GM23248 (cell line): ENCODE measurements around the gene MLST8. TPM values are rescaled to one million over a fixed set of nuclear protein-coding genes. Genes with fewer than 3 reads are reported as not detected.
"Not testable (repeated sequence)": the region's sequence is repeated elsewhere in the genome, so short reads cannot be mapped to it uniquely, and the experiment has no call there.

Experiments
- DNase-seq: peaks from one replicate; pipeline ENCODE4 v3.0.0-alpha.2; 2015
- H2AFZ ChIP-seq: fragments of 200-600 bp; sonication (generic); 2 replicates; pipeline ENCODE4 v1.6.1; 2016; ENCODE audit warnings: antibody characterized with exemption
- H3F3A ChIP-seq: fragments of 200-600 bp; sonication (generic); 2 replicates; pipeline ENCODE4 v1.6.1; 2016; ENCODE audit warnings: mild to moderate bottlenecking, antibody characterized with exemption, mixed run types; ENCODE audit not compliant: insufficient read depth
- H3K27ac ChIP-seq: fragments of 200-600 bp; sonication (generic); 2 replicates; pipeline ENCODE4 v1.5.1; 2016; ENCODE audit warnings: mild to moderate bottlenecking
- H3K27me3 ChIP-seq: fragments of 200-600 bp; sonication (generic); replicated peaks from 2 replicates; pipeline ENCODE4 v1.6.1; 2016; ENCODE audit warnings: mild to moderate bottlenecking; ENCODE audit not compliant: insufficient read depth
- H3K36me3 ChIP-seq: fragments of 200-600 bp; sonication (generic); 2 replicates; pipeline ENCODE4 v1.6.1; 2016; ENCODE audit warnings: low read depth, mild to moderate bottlenecking
- H3K4me1 ChIP-seq: fragments of 200-600 bp; sonication (generic); 2 replicates; pipeline ENCODE4 v1.6.1; 2016; ENCODE audit warnings: mild to moderate bottlenecking; ENCODE audit not compliant: insufficient read depth
- H3K4me2 ChIP-seq: fragments of 200-600 bp; sonication (generic); one replicate; pipeline ENCODE4 v1.6.1; 2016; ENCODE audit warnings: mild to moderate bottlenecking; ENCODE audit not compliant: unreplicated experiment
- H3K4me3 ChIP-seq: fragments of 200-600 bp; sonication (generic); 2 replicates; pipeline ENCODE4 v1.5.1; 2016; ENCODE audit warnings: mild to moderate bottlenecking
- H3K79me2 ChIP-seq: fragments of 200-600 bp; sonication (generic); 2 replicates; pipeline ENCODE4 v1.6.1; 2016; ENCODE audit warnings: mild to moderate bottlenecking; ENCODE audit not compliant: insufficient read depth
- H3K9ac ChIP-seq: fragments of 200-600 bp; sonication (generic); 2 replicates; pipeline ENCODE4 v1.6.1; 2016; ENCODE audit warnings: mild to moderate bottlenecking
- H3K9me2 ChIP-seq: fragments of 200-600 bp; sonication (generic); 2 replicates; pipeline ENCODE4 v1.6.1; 2016; ENCODE audit warnings: mixed run types, mild to moderate bottlenecking, moderate library complexity; ENCODE audit not compliant: insufficient read depth
- H3K9me3 ChIP-seq: fragments of 200-600 bp; sonication (generic); one replicate; pipeline ENCODE4 v1.6.1; 2017; ENCODE audit warnings: low read depth
- H4K20me1 ChIP-seq: fragments of 200-600 bp; sonication (generic); 2 replicates; pipeline ENCODE4 v1.6.0; 2016; ENCODE audit not compliant: insufficient read depth
- EZH2 ChIP-seq: fragments of 200-600 bp; sonication (generic); IDR thresholded peaks from 2 replicates; pipeline ENCODE4 v1.6.1; 2018; ENCODE audit warnings: antibody characterized with exemption, mild to moderate bottlenecking; ENCODE audit not compliant: insufficient read depth, poor library complexity, severe bottlenecking
- EZH2phosphoT487 ChIP-seq: fragments of 200-600 bp; sonication (generic); IDR thresholded peaks from 2 replicates; pipeline ENCODE4 v1.6.1; 2018; ENCODE audit warnings: antibody characterized with exemption, moderate library complexity, mild to moderate bottlenecking, low read depth; ENCODE audit not compliant: insufficient read depth
- WGBS, 2 experiments: methylation state at CpG; one replicate each; pipeline ENCODE4 v1.1.6; 2015 to 2017; ENCODE audit warnings: low lambda C conversion rate in 2 of 2, low coverage in 1 of 2; ENCODE audit errors: missing lambda C conversion rate in 2 of 2; 5-methylcytosine and 5-hydroxymethylcytosine counted together
- in situ Hi-C: fragments of 300-500 bp; cut with MboI; formaldehyde crosslinking; loops from 2 replicates; pipeline ENCODE4 v1.15.0; 2020
- polyA plus RNA-seq: library from polyadenylated mRNA; unstranded; fragments of >200 nt; fragmentation: Nextera tagmentation; extraction: Ambion mirVana; gene quantifications from 2 replicates; pipeline ENCODE4 v1.2.1, GENCODE V29; 2016
- total RNA-seq: library from RNA; depleted of rRNA; stranded (reverse); fragments of >200 nt; shearing (Covaris generic); gene quantifications from 2 replicates; pipeline ENCODE4 v1.2.3, GENCODE V29; 2014

Gene MLST8
- total and polyA plus RNA-seq, 2 experiments from 2014 or later = 46.5 to 62.9 TPM

GRCh38 chr16:2199095-2199494 is 6.2 kb upstream of the MLST8 start:
- H3K27me3 ChIP-seq = peaks cover 29% of the 10 kb centered on the region
- H4K20me1 ChIP-seq = no peaks in the 10 kb centered on the region
- no peak overlapping the region for H3K9ac ChIP-seq
- in situ Hi-C loops = no loop called here
- no peaks in the 10 kb centered on the region for H3K36me3 ChIP-seq
- TF ChIP-seq EZH2 (no peak), EZH2phosphoT487 (no peak)
- WGBS, 2 experiments = 52% methylated on average over 5 of the region's 5 CpGs
- H3K27ac ChIP-seq = no peak overlapping the region
- H3K4me3 ChIP-seq = no peak overlapping the region
- no peaks in the 10 kb centered on the region for H3K79me2 ChIP-seq
- H3F3A ChIP-seq = no peaks in the 10 kb centered on the region
- H3K9me3 ChIP-seq = no peaks in the 10 kb centered on the region
- no peak overlapping the region for H2AFZ ChIP-seq
- no peaks in the 10 kb centered on the region for H3K4me1 ChIP-seq
- H3K4me2 ChIP-seq = no peak overlapping the region
- DNase-seq = no peak
- H3K9me2 ChIP-seq = no peaks in the 10 kb centered on the region

- Histone ChIP-seq H3K9me3 (no peaks in the 10 kb centered on the region), H3K27ac (no peak overlapping the region), H3F3A (no peaks in the 10 kb centered on the region), H3K9ac (no peak overlapping the region), H2AFZ (no peak overlapping the region), H3K36me3 (no peaks in the 10 kb centered on the region), H3K4me1 (no peaks in the 10 kb centered on the region), H3K79me2 (no peaks in the 10 kb centered on the region), H4K20me1 (no peaks in the 10 kb centered on the region), H3K4me3 (no peak overlapping the region), H3K4me2 (no peak overlapping the region), H3K27me3 (peaks cover 27% of the 10 kb centered on the region), H3K9me2 (no peaks in the 10 kb centered on the region)
- DNase-seq = no peak
- 59% methylated on average over 14 of the region's 14 CpGs for WGBS, 2 experiments
- in situ Hi-C loops = no loop called here
- TF ChIP-seq EZH2 (no peak), EZH2phosphoT487 (no peak)
Observed at GRCh38 chr16:2199621-2200139, 5.6 kb upstream of the MLST8 start.

- in situ Hi-C loops = no loop called here
- Histone ChIP-seq H3F3A (no peaks in the 10 kb centered on the region), H3K4me1 (no peaks in the 10 kb centered on the region), H3K9me3 (no peaks in the 10 kb centered on the region), H3K27me3 (peaks cover 20% of the 10 kb centered on the region), H3K27ac (no peak overlapping the region), H3K9ac (no peak overlapping the region), H3K79me2 (no peaks in the 10 kb centered on the region), H3K9me2 (no peaks in the 10 kb centered on the region), H3K4me2 (no peak overlapping the region), H4K20me1 (no peaks in the 10 kb centered on the region), H3K36me3 (no peaks in the 10 kb centered on the region), H3K4me3 (no peak overlapping the region), H2AFZ (no peak overlapping the region)
- no peak for DNase-seq
- 75 to 89% methylated on average over 6 of the region's 6 CpGs for WGBS, 2 experiments
- no peak for TF ChIP-seq EZH2phosphoT487
- no peak for TF ChIP-seq EZH2
Observed at GRCh38 chr16:2200313-2200712, 4.9 kb upstream of the MLST8 start.

- H3K36me3 ChIP-seq, H2AFZ ChIP-seq, H4K20me1 ChIP-seq, H3K27ac ChIP-seq, H3F3A ChIP-seq, H3K9me3 ChIP-seq, H3K4me1 ChIP-seq, H3K9ac ChIP-seq, H3K9me2 ChIP-seq, H3K4me2 ChIP-seq, H3K27me3 ChIP-seq, DNase-seq, H3K4me3 ChIP-seq, in situ Hi-C loops: not testable (repeated sequence)
- WGBS, 2 experiments = 84 to 90% methylated on average over 8 of the region's 8 CpGs
- peaks cover 16% of the 10 kb centered on the region for H3K79me2 ChIP-seq
Observed at GRCh38 chr16:2203119-2203688, 2.0 kb upstream of the MLST8 start.
